Astrocyte of the spinal cord (primary cell): Measurements from ENCODE around the gene CD2AP.
"Not testable (repeated sequence)": the region's sequence is repeated elsewhere in the genome, so short reads cannot be mapped to it uniquely, and the experiment has no call there.

ENCODE experiments used
- DNase-seq: peaks from one replicate; pipeline ENCODE4 v3.0.0; 2011; ENCODE audit warnings: low read depth, low spot score
- H3K4me3 ChIP-seq: 2 replicates; pipeline ENCODE4 v1.5.1; 2011; ENCODE audit warnings: low read depth, mild to moderate bottlenecking, low read length, moderate library complexity
- CTCF ChIP-seq: IDR thresholded peaks from 2 replicates; pipeline ENCODE4 v1.5.1; 2012; ENCODE audit warnings: low read depth, mild to moderate bottlenecking, low read length, inconsistent platforms
- in situ Hi-C: cut with HindIII; loops from 2 replicates; pipeline ENCODE4 v1.10.0; 2017; ENCODE audit warnings: low sequenced_read_pairs

CD2AP gene

GRCh38 chr6:47631797-47632196, 154.2 kb downstream of the CD2AP start:
- no peak for DNase-seq
- TF ChIP-seq CTCF: no peak
- H3K4me3 ChIP-seq: no peak overlapping the region
- in situ Hi-C loops: no loop called here

DNA sequence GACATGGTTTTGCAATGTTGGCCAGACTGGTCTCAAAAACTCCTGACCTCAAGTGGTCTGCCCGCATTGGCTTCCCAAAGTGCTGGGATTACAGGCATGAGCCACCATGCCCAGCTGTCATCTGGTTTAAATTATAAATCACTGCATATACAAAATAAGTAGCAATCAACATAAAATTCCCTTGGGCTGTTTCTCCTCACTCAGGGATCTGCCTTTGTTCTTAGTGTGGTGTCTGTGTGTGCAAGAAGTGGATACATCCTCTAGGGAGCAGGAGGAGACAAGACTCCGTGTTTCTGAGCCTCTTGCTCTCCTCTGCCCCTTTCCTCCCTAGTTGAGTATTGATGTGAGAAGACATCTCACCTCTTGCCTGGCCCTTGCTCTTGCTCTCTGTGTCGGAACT, 155.6 kb downstream of the CD2AP start:
- DNase-seq: no peak
- TF ChIP-seq CTCF: no peak
- in situ Hi-C loops: no loop called here
- no peak overlapping the region for H3K4me3 ChIP-seq

GRCh38 chr6:47634210-47635047, 156.8 kb downstream of the CD2AP start:
- in situ Hi-C loops: no loop called here
- TF ChIP-seq CTCF: no peak
- DNase-seq: no peak
- H3K4me3 ChIP-seq: no peak overlapping the region

GRCh38 chr6:47646689-47647088, 169.1 kb downstream of the CD2AP start:
- DNase-seq: no peak
- TF ChIP-seq CTCF: no peak
- no peak overlapping the region for H3K4me3 ChIP-seq
- in situ Hi-C loops: no loop called here

GRCh38 chr6:47647188-47647587, 169.6 kb downstream of the CD2AP start:
- no peak for TF ChIP-seq CTCF
- H3K4me3 ChIP-seq: no peak overlapping the region
- no peak for DNase-seq
- in situ Hi-C loops: no loop called here

GRCh38 chr6:47647626-47648025, 170.0 kb downstream of the CD2AP start:
- in situ Hi-C loops, H3K4me3 ChIP-seq, DNase-seq: not testable (repeated sequence)

DNA sequence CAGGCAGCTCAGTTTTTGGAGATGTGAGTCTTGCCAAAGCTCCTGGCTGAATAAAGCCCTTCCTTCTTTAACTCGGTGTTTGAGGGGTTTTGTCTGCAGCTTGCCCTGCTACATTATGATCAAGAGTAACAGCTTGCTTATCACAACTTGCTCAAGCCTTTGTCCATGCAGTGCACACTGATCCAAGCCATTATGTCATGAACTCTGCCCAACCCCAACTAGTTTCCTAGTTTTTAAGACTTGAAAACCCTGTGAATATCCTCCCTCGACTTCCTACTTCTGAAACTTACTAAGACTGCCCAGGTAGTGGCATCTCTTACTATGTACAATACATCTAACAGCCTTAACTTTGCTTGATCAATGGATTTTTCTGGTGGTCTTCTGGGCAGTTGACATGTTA, 170.4 kb downstream of the CD2AP start:
- no peak for TF ChIP-seq CTCF
- no peak for DNase-seq
- in situ Hi-C loops: no loop called here
- no peak overlapping the region for H3K4me3 ChIP-seq
